Measurements from ENCODE around the gene GPR137C. TPM values are rescaled to one million over a fixed set of nuclear protein-coding genes. Genes with fewer than 3 reads are reported as not detected.

GPR137C gene
- total and polyA plus RNA-seq, 2 of the 13 experiments (the other 11 are each of a cell fraction or from before 2014, with no cell fraction given): 0.34 to 0.51 TPM

- TF ChIP-seq ZNF784 (CRISPR knock-in tag; IDR thresholded peaks at IDR 0.05; ENCODE audit: borderline replicate concordance) (peak; percentile 67; the same call in 1 of the 2 replicates), ZNF512 (CRISPR knock-in tag; IDR thresholded peaks at IDR 0.05) (no peak), ZMAT5 (CRISPR knock-in tag; IDR thresholded peaks at IDR 0.05; ENCODE audit: borderline replicate concordance, low read depth) (no peak), NONO (IDR thresholded peaks at IDR 0.05) (no peak), NONO (CRISPR knock-in tag; conservative IDR thresholded peaks at IDR 0.05) (no peak), ZNF510 (CRISPR knock-in tag; IDR thresholded peaks at IDR 0.05; ENCODE audit: low read depth) (no peak), ZFY (CRISPR knock-in tag; IDR thresholded peaks at IDR 0.05) (no peak), ARHGAP35 (CRISPR knock-in tag; IDR thresholded peaks at IDR 0.05; ENCODE audit: borderline replicate concordance) (no peak; the same call in 1 of the 2 replicates), ZNF24 (IDR thresholded peaks at IDR 0.05) (no peak), NFYB (CRISPR knock-in tag; IDR thresholded peaks at IDR 0.05) (no peak), NR2F6 (IDR thresholded peaks at IDR 0.05) (no peak), NR2F6 (CRISPR knock-in tag; IDR thresholded peaks at IDR 0.05) (no peak), KDM6A (CRISPR knock-in tag; IDR thresholded peaks at IDR 0.05; ENCODE audit: low read depth) (no peak), CREB1 (IDR thresholded peaks at IDR 0.05) (peak; percentile 85), CREB1 (CRISPR knock-in tag; IDR thresholded peaks at IDR 0.05) (no peak), ZNF747 (CRISPR knock-in tag; IDR thresholded peaks at IDR 0.05; ENCODE audit: borderline replicate concordance) (peak; percentile 81; the same call in 1 of the 2 replicates), ATF1 (CRISPR knock-in tag; IDR thresholded peaks at IDR 0.05) (peak; percentile 19; the same call in 1 of the 2 replicates), GMEB1 (CRISPR knock-in tag; IDR thresholded peaks at IDR 0.05; ENCODE audit: borderline replicate concordance) (0 out of 2 replicates have a peak, but pooled peaks have one; percentile 15), ZNF138 (CRISPR knock-in tag; IDR thresholded peaks at IDR 0.05; ENCODE audit: low read depth) (no peak), CCAR2 (optimal IDR thresholded peaks at IDR 0.05; ENCODE audit: low read depth, low read length) (no peak), ZNF839 (CRISPR knock-in tag; IDR thresholded peaks at IDR 0.05; ENCODE audit: borderline replicate concordance) (peak; percentile 73; the same call in 1 of the 2 replicates), SAP130 (CRISPR knock-in tag; IDR thresholded peaks at IDR 0.05; ENCODE audit: low read depth) (no peak; the same call in none of the 2 replicates), ZNF34 (CRISPR knock-in tag; IDR thresholded peaks at IDR 0.05; ENCODE audit: borderline replicate concordance) (no peak), ZZZ3 (CRISPR knock-in tag; IDR thresholded peaks at IDR 0.05; ENCODE audit: borderline replicate concordance) (no peak), JUN (CRISPR knock-in tag; IDR thresholded peaks at IDR 0.05) (no peak; the same call in 1 of the 2 replicates), SALL1 (CRISPR knock-in tag; IDR thresholded peaks at IDR 0.05) (0 out of 2 replicates have a peak, but pooled peaks have one; percentile 12)
Measured at GRCh38 chr14:52553671-52554575, 1.3 kb downstream of the GPR137C start (continued).

All from HepG2 (cell line).